Neural cell (in vitro differentiated cells): ENCODE data around the gene AK6.

Experiments
- EP300 ChIP-seq: fragments of 450-650 bp; conservative IDR thresholded peaks from 2 replicates; pipeline ENCODE4 v1.6.1; 2014; ENCODE audit warnings: antibody characterized with exemption, mild to moderate bottlenecking, moderate library complexity; ENCODE audit not compliant: poor library complexity, severe bottlenecking
- EZH2 ChIP-seq: fragments of 200-600, 300-800 bp; shearing (Covaris generic), sonication (generic); IDR thresholded peaks from 2 replicates; pipeline ENCODE4 v1.6.1; 2014; ENCODE audit warnings: antibody characterized with exemption, low read length, borderline replicate concordance, mild to moderate bottlenecking; ENCODE audit not compliant: insufficient read depth, poor library complexity, severe bottlenecking
- MXI1 ChIP-seq: fragments of 450-650 bp; conservative IDR thresholded peaks from 2 replicates; pipeline ENCODE4 v1.6.1; 2014; ENCODE audit warnings: antibody characterized with exemption, mild to moderate bottlenecking; ENCODE audit not compliant: poor library complexity, severe bottlenecking
- POLR2AphosphoS5 ChIP-seq: IDR thresholded peaks from 2 replicates; pipeline ENCODE4 v1.6.1; 2012
- RAD21 ChIP-seq: fragments of 450-650 bp; conservative IDR thresholded peaks from 2 replicates; pipeline ENCODE4 v1.6.1; 2014; ENCODE audit warnings: antibody characterized with exemption, mild to moderate bottlenecking, moderate library complexity
- SMC3 ChIP-seq: fragments of 450-650 bp; conservative IDR thresholded peaks from 2 replicates; pipeline ENCODE4 v1.6.1; 2014; ENCODE audit warnings: antibody characterized with exemption, mild to moderate bottlenecking, moderate library complexity; ENCODE audit not compliant: poor library complexity
- TAF1 ChIP-seq: IDR thresholded peaks from 2 replicates; pipeline ENCODE4 v1.6.1; 2012; ENCODE audit warnings: low read depth
- TF ChIP-seq, protein P1 (sequence below): IDR thresholded peaks from 2 replicates; pipeline ENCODE4 v1.6.1; 2012; ENCODE audit warnings: borderline replicate concordance
- TF ChIP-seq, protein P2 (sequence below): fragments of 450-650 bp; IDR thresholded peaks from 2 replicates; pipeline ENCODE4 v1.5.1; 2014; ENCODE audit warnings: antibody characterized with exemption, mild to moderate bottlenecking, moderate library complexity; ENCODE audit not compliant: poor library complexity, severe bottlenecking

- no peak for TF ChIP-seq RAD21
- TF ChIP-seq POLR2AphosphoS5, result no peak
- TF ChIP-seq, protein P1, sequence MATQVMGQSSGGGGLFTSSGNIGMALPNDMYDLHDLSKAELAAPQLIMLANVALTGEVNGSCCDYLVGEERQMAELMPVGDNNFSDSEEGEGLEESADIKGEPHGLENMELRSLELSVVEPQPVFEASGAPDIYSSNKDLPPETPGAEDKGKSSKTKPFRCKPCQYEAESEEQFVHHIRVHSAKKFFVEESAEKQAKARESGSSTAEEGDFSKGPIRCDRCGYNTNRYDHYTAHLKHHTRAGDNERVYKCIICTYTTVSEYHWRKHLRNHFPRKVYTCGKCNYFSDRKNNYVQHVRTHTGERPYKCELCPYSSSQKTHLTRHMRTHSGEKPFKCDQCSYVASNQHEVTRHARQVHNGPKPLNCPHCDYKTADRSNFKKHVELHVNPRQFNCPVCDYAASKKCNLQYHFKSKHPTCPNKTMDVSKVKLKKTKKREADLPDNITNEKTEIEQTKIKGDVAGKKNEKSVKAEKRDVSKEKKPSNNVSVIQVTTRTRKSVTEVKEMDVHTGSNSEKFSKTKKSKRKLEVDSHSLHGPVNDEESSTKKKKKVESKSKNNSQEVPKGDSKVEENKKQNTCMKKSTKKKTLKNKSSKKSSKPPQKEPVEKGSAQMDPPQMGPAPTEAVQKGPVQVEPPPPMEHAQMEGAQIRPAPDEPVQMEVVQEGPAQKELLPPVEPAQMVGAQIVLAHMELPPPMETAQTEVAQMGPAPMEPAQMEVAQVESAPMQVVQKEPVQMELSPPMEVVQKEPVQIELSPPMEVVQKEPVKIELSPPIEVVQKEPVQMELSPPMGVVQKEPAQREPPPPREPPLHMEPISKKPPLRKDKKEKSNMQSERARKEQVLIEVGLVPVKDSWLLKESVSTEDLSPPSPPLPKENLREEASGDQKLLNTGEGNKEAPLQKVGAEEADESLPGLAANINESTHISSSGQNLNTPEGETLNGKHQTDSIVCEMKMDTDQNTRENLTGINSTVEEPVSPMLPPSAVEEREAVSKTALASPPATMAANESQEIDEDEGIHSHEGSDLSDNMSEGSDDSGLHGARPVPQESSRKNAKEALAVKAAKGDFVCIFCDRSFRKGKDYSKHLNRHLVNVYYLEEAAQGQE, result no peak
- TF ChIP-seq, protein P2, sequence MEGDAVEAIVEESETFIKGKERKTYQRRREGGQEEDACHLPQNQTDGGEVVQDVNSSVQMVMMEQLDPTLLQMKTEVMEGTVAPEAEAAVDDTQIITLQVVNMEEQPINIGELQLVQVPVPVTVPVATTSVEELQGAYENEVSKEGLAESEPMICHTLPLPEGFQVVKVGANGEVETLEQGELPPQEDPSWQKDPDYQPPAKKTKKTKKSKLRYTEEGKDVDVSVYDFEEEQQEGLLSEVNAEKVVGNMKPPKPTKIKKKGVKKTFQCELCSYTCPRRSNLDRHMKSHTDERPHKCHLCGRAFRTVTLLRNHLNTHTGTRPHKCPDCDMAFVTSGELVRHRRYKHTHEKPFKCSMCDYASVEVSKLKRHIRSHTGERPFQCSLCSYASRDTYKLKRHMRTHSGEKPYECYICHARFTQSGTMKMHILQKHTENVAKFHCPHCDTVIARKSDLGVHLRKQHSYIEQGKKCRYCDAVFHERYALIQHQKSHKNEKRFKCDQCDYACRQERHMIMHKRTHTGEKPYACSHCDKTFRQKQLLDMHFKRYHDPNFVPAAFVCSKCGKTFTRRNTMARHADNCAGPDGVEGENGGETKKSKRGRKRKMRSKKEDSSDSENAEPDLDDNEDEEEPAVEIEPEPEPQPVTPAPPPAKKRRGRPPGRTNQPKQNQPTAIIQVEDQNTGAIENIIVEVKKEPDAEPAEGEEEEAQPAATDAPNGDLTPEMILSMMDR, result no peak
- no peak for TF ChIP-seq EZH2
- TF ChIP-seq TAF1, result no peak
- no peak for TF ChIP-seq MXI1
- TF ChIP-seq EP300, result no peak
- no peak for TF ChIP-seq SMC3
Observed at GRCh38 chr5:69343083-69343482, 26.2 kb downstream of the AK6 start.
